Measurements from ENCODE around the gene PRRT1B.
"Not testable (repeated sequence)": the region's sequence is repeated elsewhere in the genome, so short reads cannot be mapped to it uniquely, and the experiment has no call there.

The PRRT1B gene

DNA sequence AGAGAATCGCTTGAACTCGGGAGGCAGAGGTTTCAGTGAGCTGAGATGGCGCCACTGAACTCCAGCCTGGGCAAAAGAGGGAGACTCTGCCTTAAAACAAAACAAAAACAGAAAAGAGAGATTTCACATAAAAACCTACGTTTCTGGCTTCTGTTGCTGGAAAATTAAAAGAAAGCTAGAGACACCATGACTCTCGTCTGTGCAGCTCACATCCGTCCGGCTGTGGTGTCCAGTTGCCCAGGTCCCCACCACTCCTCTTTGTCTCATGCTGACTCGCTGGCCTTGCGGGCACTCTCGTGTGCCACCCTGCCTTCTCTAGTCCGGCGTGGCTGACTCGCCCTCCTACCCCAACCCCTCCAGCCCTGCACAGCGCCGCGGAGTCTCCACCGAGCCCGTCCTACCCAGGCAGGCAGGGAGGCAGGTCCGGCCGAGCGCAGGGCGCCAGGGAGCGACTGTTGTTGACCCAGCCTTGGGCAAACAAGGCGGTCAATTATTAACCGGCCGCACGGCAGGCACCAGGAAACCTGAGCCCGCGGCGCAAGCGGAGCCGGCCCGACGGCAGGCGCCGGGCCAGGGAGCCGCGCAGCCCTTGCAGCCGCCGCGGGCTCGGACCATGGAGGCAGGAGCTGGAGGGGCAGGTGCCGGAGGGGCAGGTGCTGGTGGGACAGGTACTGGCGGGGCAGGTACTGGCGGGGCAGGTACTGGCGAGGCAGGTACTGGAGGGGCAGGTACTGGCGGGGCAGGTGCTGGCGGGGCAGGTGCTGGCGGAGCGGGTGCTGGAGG is at the start of gene PRRT1B:
PRRT1B (plus strand) TSS at position 521 of the 783 bp plus-strand sequence; CDS start at position 614, 93 bp downstream.
- no peak for DNase-seq (ENCODE audit: low read depth in 2 of 3, low spot score in 2 of 3)

DNA sequence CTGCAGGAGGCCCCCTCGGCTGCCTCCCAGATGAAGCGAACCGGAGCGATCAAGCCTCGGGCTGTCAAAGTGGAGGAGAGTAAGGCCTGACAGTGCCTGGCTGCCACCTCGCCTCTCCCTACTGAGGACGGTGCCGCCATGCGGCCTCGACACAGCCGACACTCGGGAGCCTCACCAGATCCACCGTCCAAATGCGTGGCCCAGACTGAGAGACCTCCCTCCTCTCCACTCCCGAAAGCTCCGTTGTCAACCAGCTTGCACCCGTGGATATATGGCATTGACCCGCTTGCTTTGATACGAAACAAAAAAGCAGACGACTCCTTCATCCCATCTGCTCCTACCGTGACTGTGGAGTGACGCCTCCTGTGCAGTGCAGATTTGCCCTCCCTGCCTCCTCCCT is 49.5 kb upstream of the PRRT1B start:
- DNase-seq (ENCODE audit: low read depth in 2 of 3, low spot score in 2 of 3): no peak

- no peak for DNase-seq (ENCODE audit: low read depth in 2 of 3, low spot score in 2 of 3)
Measured at GRCh38 chr9:131496844-131497405, 48.4 kb upstream of the PRRT1B start.

DNA sequence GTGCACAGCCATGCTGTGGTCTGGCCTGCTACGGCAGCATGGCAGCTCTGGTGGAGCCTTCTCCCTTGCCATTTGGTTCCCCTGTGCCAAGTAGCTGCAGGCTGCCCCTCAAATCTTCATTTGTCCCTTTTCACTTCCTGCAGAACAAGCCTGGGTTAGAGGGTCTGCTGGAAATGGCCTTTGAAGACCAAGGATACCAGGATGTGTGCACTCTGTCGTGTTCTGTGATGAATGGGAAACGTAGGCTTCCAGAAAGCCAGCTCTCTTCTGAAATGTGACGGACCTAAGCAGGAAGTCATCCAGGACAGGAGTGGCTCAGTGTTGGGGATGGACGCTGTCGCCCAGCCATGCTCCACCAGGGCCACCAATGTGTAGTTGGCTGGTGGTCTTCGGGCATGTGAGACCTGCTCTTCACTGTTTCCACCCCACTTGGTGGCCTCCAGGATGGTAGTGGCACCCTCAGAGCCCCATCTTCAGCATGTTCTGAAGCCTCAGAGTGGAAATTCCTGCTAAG is 46.0 kb upstream of the PRRT1B start:
- no peak for DNase-seq (ENCODE audit: low read depth in 2 of 3, low spot score in 2 of 3)

DNA sequence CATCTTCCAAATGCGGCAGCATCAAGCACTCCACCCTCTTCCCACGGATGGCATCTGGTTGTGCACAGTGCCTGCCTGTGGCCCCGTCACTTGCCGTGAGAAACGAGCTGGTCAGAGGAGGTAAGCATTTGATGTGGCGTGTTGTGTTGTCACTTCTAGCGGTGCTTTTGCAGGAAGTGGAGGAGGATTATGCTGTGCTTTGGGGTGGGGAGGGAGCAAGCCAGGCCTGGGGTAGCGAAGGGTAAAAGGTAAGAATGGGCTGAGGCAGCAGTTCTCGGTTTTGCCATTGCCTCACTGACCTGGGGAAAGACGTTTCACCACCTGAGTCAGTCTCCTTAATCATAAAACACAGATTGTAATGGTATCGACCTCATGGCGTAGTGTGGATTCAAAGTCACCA is 44.9 kb upstream of the PRRT1B start:
- DNase-seq (ENCODE audit: low read depth in 2 of 3, low spot score in 2 of 3): peak in 2 of 3 experiments; percentile 40 to 46

DNA sequence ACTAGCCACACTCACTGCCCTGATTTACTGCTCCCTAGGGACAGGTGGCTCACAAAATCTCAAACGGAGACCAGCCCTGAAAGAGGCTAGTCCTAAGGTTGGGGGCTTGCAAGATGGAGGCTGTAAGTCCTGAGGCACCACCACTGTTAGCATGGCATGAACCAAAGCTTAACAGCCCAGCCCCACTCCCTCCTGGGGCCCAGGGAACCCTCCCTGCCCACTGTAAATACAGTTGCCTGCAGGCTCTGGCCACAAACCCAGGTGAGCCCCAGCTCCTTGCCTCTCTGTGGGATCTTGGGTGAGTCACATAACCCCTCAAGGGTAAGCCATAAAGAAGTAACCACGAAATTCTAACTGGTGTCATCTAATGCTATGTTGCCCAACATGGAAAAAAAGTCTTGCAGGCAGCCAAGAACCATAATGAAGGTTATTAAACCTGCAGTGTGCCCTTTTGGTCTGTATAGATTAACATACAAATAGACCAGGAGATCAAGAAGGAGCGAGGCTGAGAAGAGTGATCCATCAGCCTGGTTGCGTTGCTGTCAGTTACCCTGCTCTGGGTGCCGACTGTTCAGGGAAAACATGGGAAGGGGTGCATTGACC is 44.3 kb upstream of the PRRT1B start:
- peak in 2 of 3 experiments; percentile 23 to 38 for DNase-seq (ENCODE audit: low read depth in 2 of 3, low spot score in 2 of 3)

- DNase-seq (ENCODE audit: low read depth in 2 of 3, low spot score in 2 of 3): peak; percentile 73 to 78 (median 75)
Measured at GRCh38 chr9:131502781-131503625, 42.3 kb upstream of the PRRT1B start, which contains the start of gene POMT1. POMT1 (plus strand) TSS chr9:131502918; CDS start chr9:131504219, 1,301 bp downstream.

GRCh38 chr9:131503626-131504465 is 41.5 kb upstream of the PRRT1B start:
- peak; percentile 15 to 65 (median 57) for DNase-seq (ENCODE audit: low read depth in 2 of 3, low spot score in 2 of 3)

DNA sequence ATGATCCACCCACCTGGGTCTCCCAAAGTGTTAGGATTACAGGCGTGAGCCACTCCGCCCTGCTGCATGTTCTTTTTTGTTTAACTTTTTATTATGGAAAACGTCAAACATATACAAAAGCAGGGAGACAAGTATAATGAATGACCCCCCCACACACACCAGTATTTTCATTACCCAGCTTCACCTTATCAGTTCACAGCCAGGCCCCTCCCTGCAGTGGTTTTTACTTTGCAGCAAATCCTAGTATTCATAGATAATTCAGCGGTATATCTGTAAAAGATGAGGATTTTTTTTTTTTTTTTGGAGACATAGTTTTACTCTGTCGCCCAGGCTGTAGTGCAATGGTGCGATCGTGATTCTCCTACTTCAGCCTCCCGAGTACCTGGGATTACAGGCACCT is 40.3 kb upstream of the PRRT1B start:
- no peak for DNase-seq (ENCODE audit: low read depth in 2 of 3, low spot score in 2 of 3)

DNA sequence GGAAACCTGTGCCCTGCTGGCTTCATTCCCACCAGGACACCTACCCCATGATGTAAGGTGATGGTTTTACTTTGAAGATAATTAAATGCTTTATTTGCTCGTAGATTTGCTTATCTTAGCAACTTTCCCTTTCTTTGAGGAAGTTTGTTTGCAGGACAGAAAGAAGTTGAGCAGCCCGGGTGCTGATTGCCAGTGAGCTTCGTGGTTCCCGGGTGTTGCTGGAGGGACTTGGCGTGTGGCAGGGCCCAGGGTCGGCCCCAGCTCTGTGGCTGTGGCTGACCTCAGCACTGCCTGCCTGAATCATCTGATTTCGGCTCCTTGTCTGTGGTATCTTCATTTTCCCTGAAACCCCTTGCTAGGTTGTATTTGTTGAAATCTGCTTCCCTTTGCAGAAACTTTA is 33.9 kb upstream of the PRRT1B start:
- DNase-seq (ENCODE audit: low read depth in 2 of 3, low spot score in 2 of 3): no peak

GRCh38 chr9:131511880-131512279 is 33.4 kb upstream of the PRRT1B start:
- no peak for DNase-seq (ENCODE audit: low read depth in 2 of 3, low spot score in 2 of 3)

- DNase-seq (ENCODE audit: low read depth in 2 of 3, low spot score in 2 of 3): no peak
Measured at GRCh38 chr9:131513177-131513576, 32.1 kb upstream of the PRRT1B start.

GRCh38 chr9:131515559-131516031 is 29.7 kb upstream of the PRRT1B start:
- DNase-seq (ENCODE audit: low read depth in 2 of 3, low spot score in 2 of 3): not testable (repeated sequence)

- DNase-seq (ENCODE audit: low read depth in 2 of 3, low spot score in 2 of 3): no peak
Measured at GRCh38 chr9:131516100-131516499, 29.2 kb upstream of the PRRT1B start.

GRCh38 chr9:131516930-131517329 is 28.4 kb upstream of the PRRT1B start:
- no peak for DNase-seq (ENCODE audit: low read depth in 2 of 3, low spot score in 2 of 3)

GRCh38 chr9:131517761-131518190 is 27.5 kb upstream of the PRRT1B start:
- no peak for DNase-seq (ENCODE audit: low read depth in 2 of 3, low spot score in 2 of 3)

GRCh38 chr9:131518553-131518952 is 26.8 kb upstream of the PRRT1B start:
- DNase-seq (ENCODE audit: low read depth in 2 of 3, low spot score in 2 of 3): no peak

GRCh38 chr9:131520503-131520902 is 24.8 kb upstream of the PRRT1B start:
- no peak for DNase-seq (ENCODE audit: low read depth in 2 of 3, low spot score in 2 of 3)

DNA sequence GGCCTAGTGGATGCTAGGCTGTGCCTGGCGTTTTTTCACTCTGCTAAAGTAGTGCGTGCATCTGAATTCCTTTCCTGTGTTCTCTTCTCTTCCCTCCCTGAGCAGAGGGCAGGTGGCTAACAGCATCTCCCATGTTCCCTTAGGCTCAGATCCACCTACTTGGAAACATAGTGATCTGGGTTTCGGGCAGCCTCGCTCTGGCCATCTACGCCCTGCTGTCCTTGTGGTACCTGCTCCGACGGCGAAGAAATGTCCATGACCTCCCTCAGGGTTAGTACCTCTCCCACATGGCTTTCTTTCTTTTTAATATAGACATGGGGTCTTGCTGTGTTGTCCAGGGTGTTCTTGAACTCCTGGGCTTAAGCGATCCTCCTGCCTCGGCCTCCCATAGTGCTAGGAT is 24.1 kb upstream of the PRRT1B start:
- no peak for DNase-seq (ENCODE audit: low read depth in 2 of 3, low spot score in 2 of 3)

GRCh38 chr9:131521822-131522221 is 23.5 kb upstream of the PRRT1B start:
- no peak for DNase-seq (ENCODE audit: low read depth in 2 of 3, low spot score in 2 of 3)

Data from activated CD8-positive, alpha-beta memory T cell treated with anti-CD3 and anti-CD28 coated beads for 48 hours (primary cell).